VCaP (cell line): ENCODE results near the gene VPS13D.
A peak's percentile ranks its signal among the peaks of the same experiment; 100 is the strongest.

Source experiments
- H3K27ac ChIP-seq: fragments of 450-650 bp; 2 replicates; pipeline ENCODE4 v1.5.1; 2017
- TF ChIP-seq, protein P1 (sequence below): fragments of 450-650 bp; conservative IDR thresholded peaks from 2 replicates; pipeline ENCODE4 v1.5.1; 2017; ENCODE audit warnings: mild to moderate bottlenecking, moderate library complexity

VPS13D gene

DNA sequence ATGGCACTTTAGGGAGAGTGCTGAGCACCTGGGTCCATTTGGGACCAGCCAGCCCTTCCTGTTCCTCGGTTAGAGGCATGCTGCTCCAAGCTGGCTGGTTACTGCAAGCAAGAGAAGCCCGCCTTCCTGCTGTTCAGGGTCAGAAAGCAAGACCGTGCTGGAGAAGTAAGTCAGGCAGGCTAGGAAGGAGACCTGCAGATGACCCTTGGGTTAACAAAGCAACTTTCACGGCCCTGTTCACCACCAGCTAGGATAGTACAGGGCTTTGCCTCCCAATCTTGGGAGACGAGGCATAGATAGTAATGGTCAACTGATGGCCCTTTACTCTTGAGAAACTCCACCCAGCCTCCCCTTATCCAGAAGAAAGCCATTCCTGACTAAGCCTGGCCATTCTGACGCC, 252.1 kb downstream of the VPS13D start:
- TF ChIP-seq, protein P1, sequence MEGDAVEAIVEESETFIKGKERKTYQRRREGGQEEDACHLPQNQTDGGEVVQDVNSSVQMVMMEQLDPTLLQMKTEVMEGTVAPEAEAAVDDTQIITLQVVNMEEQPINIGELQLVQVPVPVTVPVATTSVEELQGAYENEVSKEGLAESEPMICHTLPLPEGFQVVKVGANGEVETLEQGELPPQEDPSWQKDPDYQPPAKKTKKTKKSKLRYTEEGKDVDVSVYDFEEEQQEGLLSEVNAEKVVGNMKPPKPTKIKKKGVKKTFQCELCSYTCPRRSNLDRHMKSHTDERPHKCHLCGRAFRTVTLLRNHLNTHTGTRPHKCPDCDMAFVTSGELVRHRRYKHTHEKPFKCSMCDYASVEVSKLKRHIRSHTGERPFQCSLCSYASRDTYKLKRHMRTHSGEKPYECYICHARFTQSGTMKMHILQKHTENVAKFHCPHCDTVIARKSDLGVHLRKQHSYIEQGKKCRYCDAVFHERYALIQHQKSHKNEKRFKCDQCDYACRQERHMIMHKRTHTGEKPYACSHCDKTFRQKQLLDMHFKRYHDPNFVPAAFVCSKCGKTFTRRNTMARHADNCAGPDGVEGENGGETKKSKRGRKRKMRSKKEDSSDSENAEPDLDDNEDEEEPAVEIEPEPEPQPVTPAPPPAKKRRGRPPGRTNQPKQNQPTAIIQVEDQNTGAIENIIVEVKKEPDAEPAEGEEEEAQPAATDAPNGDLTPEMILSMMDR: no peak
- peak overlapping the region; percentile 96; the same call in 1 of the 2 replicates for H3K27ac ChIP-seq

DNA sequence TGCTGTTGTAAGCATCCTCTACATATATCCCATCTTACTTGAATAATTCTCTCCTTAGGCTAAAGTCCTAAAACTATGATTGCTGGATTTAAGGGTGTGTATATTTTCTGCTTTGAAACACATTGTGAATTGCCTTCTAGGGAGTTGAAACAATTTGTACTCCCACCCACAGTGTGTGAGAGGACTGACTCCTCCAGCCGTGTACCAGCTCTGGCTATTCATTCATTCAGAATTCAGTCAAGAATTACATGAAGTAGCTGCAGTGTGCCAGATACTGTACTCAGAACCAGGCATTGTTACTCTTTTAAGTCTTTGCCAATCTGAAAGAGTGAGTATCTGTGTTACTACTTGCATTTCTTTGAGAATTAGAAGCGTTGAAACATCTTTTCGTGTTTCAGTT, 253.2 kb downstream of the VPS13D start:
- TF ChIP-seq, protein P1: no peak

DNA sequence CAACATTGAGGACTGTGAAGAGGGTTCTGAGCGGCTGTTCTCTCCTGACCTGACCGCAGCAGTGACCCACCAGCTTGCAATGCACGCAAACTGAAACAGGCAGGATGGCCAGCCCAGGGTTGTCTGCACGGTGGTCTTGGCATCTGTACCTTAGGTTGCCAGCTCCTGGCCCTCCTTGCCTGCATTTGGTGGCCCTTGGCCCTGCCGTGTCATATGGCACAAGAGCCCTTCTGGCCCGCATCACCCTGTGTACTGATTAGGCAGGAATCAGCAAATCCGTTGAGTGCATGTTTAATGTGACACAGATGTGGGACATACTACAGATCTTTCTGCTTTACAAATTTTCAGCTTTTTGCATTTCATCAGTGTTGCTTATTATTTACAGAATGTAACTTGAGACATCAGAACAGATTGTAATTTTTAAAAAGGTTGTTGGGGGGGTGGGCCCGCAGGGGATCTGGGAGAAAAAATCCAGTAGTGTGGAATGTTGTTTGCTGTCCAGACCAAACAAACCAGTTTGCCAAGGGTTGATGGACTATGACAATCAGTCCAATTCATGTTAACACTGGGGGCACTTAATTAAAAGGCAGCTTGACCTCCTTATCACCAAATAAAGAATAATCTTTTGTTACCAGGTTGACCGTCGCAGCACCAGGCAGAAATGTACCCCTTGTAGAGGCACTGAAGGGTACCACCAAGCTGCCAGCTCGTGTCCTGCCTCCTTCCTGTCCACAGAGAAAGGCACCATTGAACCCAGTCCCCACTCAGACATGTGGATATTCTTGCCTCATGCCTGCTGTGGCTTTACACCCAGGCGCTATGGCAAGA, 255.6 kb downstream of the VPS13D start:
- peak overlapping the region; percentile 76 for H3K27ac ChIP-seq
- TF ChIP-seq, protein P1: no peak

More for the DNA sequence above, 253.2 kb downstream of the VPS13D start:
- H3K27ac ChIP-seq: no peak overlapping the region

- peak overlapping the region; percentile 76 for H3K27ac ChIP-seq
- TF ChIP-seq, protein P1: no peak
Measured at GRCh38 chr1:12486059-12486341, 256.2 kb downstream of the VPS13D start.

- TF ChIP-seq, protein P1: no peak
- peak overlapping the region; percentile 76 for H3K27ac ChIP-seq
Measured at GRCh38 chr1:12486401-12487005, 256.7 kb downstream of the VPS13D start.

GRCh38 chr1:12487520-12487919, 257.7 kb downstream of the VPS13D start:
- peak overlapping the region; percentile 76 for H3K27ac ChIP-seq
- TF ChIP-seq, protein P1: no peak

GRCh38 chr1:12488666-12489354, 259.0 kb downstream of the VPS13D start:
- TF ChIP-seq, protein P1: no peak
- H3K27ac ChIP-seq: no peak overlapping the region
